H9 (cell line): ENCODE measurements around the gene HNMT. TPM values are rescaled to one million over a fixed set of nuclear protein-coding genes. Genes with fewer than 3 reads are reported as not detected.

Experiments
- DNase-seq: peaks from one replicate; pipeline ENCODE4 v3.0.0-alpha.2; 2017
- H2AFZ ChIP-seq: one replicate; pipeline ENCODE4 v1.6.1; 2013; ENCODE audit warnings: mild to moderate bottlenecking, low read length, control low read depth, moderate library complexity
- H2AK5ac ChIP-seq: 2 replicates; pipeline ENCODE4 v1.6.1; 2013; ENCODE audit warnings: low read length, control low read depth, mixed read lengths; ENCODE audit not compliant: insufficient read length
- H2BK120ac ChIP-seq: one replicate; pipeline ENCODE4 v1.6.1; 2013; ENCODE audit warnings: low read depth, mild to moderate bottlenecking, low read length, control low read depth, inconsistent platforms; ENCODE audit not compliant: poor library complexity, severe bottlenecking
- H2BK12ac ChIP-seq: 2 replicates; pipeline ENCODE4 v1.6.1; 2013; ENCODE audit warnings: low read length, control low read depth, mixed read lengths, low read depth; ENCODE audit not compliant: insufficient read length
- H2BK15ac ChIP-seq: 2 replicates; pipeline ENCODE4 v1.6.1; 2013; ENCODE audit warnings: low read depth, low read length, control low read depth
- H2BK20ac ChIP-seq: one replicate; pipeline ENCODE4 v1.6.1; 2013; ENCODE audit warnings: low read depth, mild to moderate bottlenecking, low read length, control low read depth, inconsistent platforms; ENCODE audit not compliant: poor library complexity, severe bottlenecking
- H2BK5ac ChIP-seq: 2 replicates; pipeline ENCODE4 v1.6.1; 2013; ENCODE audit warnings: low read length, control low read depth, mixed read lengths; ENCODE audit not compliant: insufficient read length
- H3K14ac ChIP-seq: 2 replicates; pipeline ENCODE4 v1.6.1; 2013; ENCODE audit warnings: low read length, control low read depth; ENCODE audit not compliant: insufficient read depth
- H3K18ac ChIP-seq: 2 replicates; pipeline ENCODE4 v1.6.1; 2013; ENCODE audit warnings: low read depth, mild to moderate bottlenecking, mixed read lengths, low read length, control low read depth; ENCODE audit not compliant: insufficient read length
- H3K23ac ChIP-seq: 2 replicates; pipeline ENCODE4 v1.6.1; 2013; ENCODE audit warnings: low read length, control low read depth, mixed read lengths, low read depth; ENCODE audit not compliant: insufficient read length
- H3K23me2 ChIP-seq: 2 replicates; pipeline ENCODE4 v1.6.1; 2013; ENCODE audit warnings: low read depth, mild to moderate bottlenecking, mixed read lengths, low read length, control low read depth; ENCODE audit not compliant: insufficient read length, poor library complexity, severe bottlenecking
- H3K27ac ChIP-seq: 2 replicates; pipeline ENCODE4 v1.5.1; 2013; ENCODE audit warnings: low read length, control low read depth, mixed read lengths, low read depth; ENCODE audit not compliant: insufficient read length
- H3K27me3 ChIP-seq: 2 replicates; pipeline ENCODE4 v1.6.1; 2013; ENCODE audit warnings: low read length, control low read depth, inconsistent platforms; ENCODE audit not compliant: insufficient read depth
- H3K4ac ChIP-seq: 2 replicates; pipeline ENCODE4 v1.6.1; 2013; ENCODE audit warnings: low read depth, mild to moderate bottlenecking, control low read depth, inconsistent platforms, low read length, moderate library complexity
- H3K4me1 ChIP-seq: 2 replicates; pipeline ENCODE4 v1.6.1; 2013; ENCODE audit warnings: low read length, control low read depth, inconsistent platforms; ENCODE audit not compliant: insufficient read depth
- H3K4me2 ChIP-seq: 2 replicates; pipeline ENCODE4 v1.6.1; 2013; ENCODE audit warnings: low read length, control low read depth, mixed read lengths; ENCODE audit not compliant: insufficient read length, insufficient read depth
- H3K56ac ChIP-seq: 2 replicates; pipeline ENCODE4 v1.6.1; 2013; ENCODE audit warnings: low read depth, mild to moderate bottlenecking, mixed read lengths, low read length, control low read depth; ENCODE audit not compliant: insufficient read length
- H3K79me1 ChIP-seq: 2 replicates; pipeline ENCODE4 v1.6.1; 2013; ENCODE audit warnings: low read depth, mild to moderate bottlenecking, moderate library complexity, low read length, control low read depth, inconsistent platforms; ENCODE audit not compliant: insufficient read depth, poor library complexity, severe bottlenecking
- H3K79me2 ChIP-seq: 2 replicates; pipeline ENCODE4 v1.6.1; 2013; ENCODE audit warnings: low read length, control low read depth, inconsistent platforms; ENCODE audit not compliant: insufficient read depth
- H3K9ac ChIP-seq: 2 replicates; pipeline ENCODE4 v1.6.1; 2013; ENCODE audit warnings: low read length, control low read depth, mixed read lengths; ENCODE audit not compliant: insufficient read length; ENCODE audit errors: extremely low read depth
- H3K9me3 ChIP-seq: one replicate; pipeline ENCODE4 v1.6.1; 2013; ENCODE audit warnings: low read depth, low read length, inconsistent platforms; ENCODE audit not compliant: control insufficient read depth
- H3T11ph ChIP-seq: one replicate; pipeline ENCODE4 v1.6.1; 2013; ENCODE audit warnings: mild to moderate bottlenecking, low read length, control low read depth, inconsistent platforms
- H4K20me1 ChIP-seq: one replicate; pipeline ENCODE4 v1.6.1; 2013; ENCODE audit not compliant: control insufficient read depth, insufficient read length, insufficient read depth
- H4K5ac ChIP-seq: 2 replicates; pipeline ENCODE4 v1.6.1; 2013; ENCODE audit warnings: low read depth, mild to moderate bottlenecking, mixed read lengths, low read length, control low read depth; ENCODE audit not compliant: insufficient read length
- H4K8ac ChIP-seq: replicated peaks from 2 replicates; pipeline ENCODE4 v1.6.1; 2013; ENCODE audit warnings: low read length, control low read depth, mixed read lengths, low read depth; ENCODE audit not compliant: insufficient read length
- H4K91ac ChIP-seq: 2 replicates; pipeline ENCODE4 v1.6.1; 2013; ENCODE audit warnings: low read depth, mild to moderate bottlenecking, moderate library complexity, mixed read lengths, low read length, control low read depth; ENCODE audit not compliant: insufficient read length
- H3K27ac Mint-ChIP-seq, 3 experiments: 2 replicates in 2 of 3; 3 replicates in 1 of 3; pipeline ENCODE4 v1.8.0; 2020 to 2021; ENCODE audit warnings: mixed read lengths in 3 of 3, mild to moderate bottlenecking in 1 of 3, moderate library complexity in 1 of 3
- H3K27me3 Mint-ChIP-seq: 2 replicates; pipeline ENCODE4 v1.8.0; 2021; ENCODE audit warnings: low read depth, mild to moderate bottlenecking, moderate library complexity, mixed read lengths
- H3K36me3 Mint-ChIP-seq, 3 experiments: 2 replicates in 2 of 3; 3 replicates in 1 of 3; pipeline ENCODE4 v1.8.0; 2020 to 2021; ENCODE audit warnings: low read depth in 3 of 3, mixed read lengths in 3 of 3; ENCODE audit not compliant: insufficient read depth in 1 of 3
- H3K4me1 Mint-ChIP-seq, 2 experiments: 2 replicates each; pipeline ENCODE4 v1.8.0; 2020; ENCODE audit warnings: mixed read lengths in 2 of 2
- H3K4me3 Mint-ChIP-seq, 2 experiments: 2 replicates in 1 of 2; 3 replicates in 1 of 2; pipeline ENCODE4 v1.8.0; 2020 to 2021; ENCODE audit warnings: mild to moderate bottlenecking in 2 of 2, mixed read lengths in 2 of 2, moderate library complexity in 1 of 2
- H3K9me3 Mint-ChIP-seq, 2 experiments: 2 replicates in 1 of 2; 3 replicates in 1 of 2; pipeline ENCODE4 v1.8.0; 2020; ENCODE audit warnings: mild to moderate bottlenecking in 2 of 2, mixed read lengths in 2 of 2, moderate library complexity in 1 of 2
- WGBS: extraction: QIAGEN DNeasy Blood & Tissue Kit; methylation state at CpG from one replicate; pipeline ENCODE4 v1.1.7; 2013; ENCODE audit warnings: missing lambda C conversion rate, low lambda C conversion rate, mixed read lengths; ENCODE audit not compliant: insufficient read length; ENCODE audit errors: extremely low coverage; 5-methylcytosine and 5-hydroxymethylcytosine counted together
- total RNA-seq: library from RNA; stranded (reverse); gene quantifications from 2 replicates; pipeline ENCODE4 v1.2.1, GENCODE V29; 2021
- TF ChIP-seq, protein P1 (sequence below): fragments of 200-600 bp; sonication (generic); conservative IDR thresholded peaks from 3 replicates; pipeline ENCODE4 v1.8.0; 2021; ENCODE audit warnings: antibody characterized with exemption, mild to moderate bottlenecking

The HNMT gene
- total RNA-seq, 1 experiment from 2014 or later = 1.3 TPM

DNA sequence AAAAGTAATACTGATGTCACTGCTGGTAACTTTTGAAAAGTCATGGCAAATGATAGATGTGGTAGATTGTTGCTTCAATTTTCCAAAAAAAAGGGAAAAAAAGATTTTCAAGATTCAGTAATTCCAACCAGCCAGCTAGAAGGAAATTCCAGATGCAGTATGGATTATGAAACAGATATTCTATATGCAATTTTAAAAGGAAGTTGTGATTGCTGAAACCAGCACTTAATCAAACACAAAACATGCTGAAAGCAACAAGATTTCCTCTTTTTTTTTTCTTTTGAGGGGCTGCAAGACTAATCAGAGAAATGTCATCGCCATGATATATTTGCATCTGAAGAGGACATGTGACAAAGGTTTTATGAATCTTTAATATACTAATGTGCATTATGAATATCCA is 5.1 kb upstream of the HNMT start:
- H3K27me3 Mint-ChIP-seq = no peaks in the 10 kb centered on the region
- no peaks in the 10 kb centered on the region; a peak in 1 of 5 replicates for H3K9me3 Mint-ChIP-seq

More for the DNA sequence above, 5.1 kb upstream of the HNMT start:
- no peak for DNase-seq
- Histone ChIP-seq H3K14ac (no peak overlapping the region), H3K4ac (no peak overlapping the region), H3K27ac (no peak overlapping the region), H3K9me3 (no peaks in the 10 kb centered on the region), H2BK20ac (no peak overlapping the region), H3K23ac (no peak overlapping the region), H2AK5ac (no peak overlapping the region), H3K27me3 (no peaks in the 10 kb centered on the region), H3K56ac (no peak overlapping the region), H2BK120ac (no peak overlapping the region), H3T11ph (no peak overlapping the region), H3K4me1 (peaks cover 7% of the 10 kb centered on the region), H4K8ac (no peak overlapping the region), H2BK15ac (no peak overlapping the region), H4K5ac (no peak overlapping the region), H3K23me2 (no peaks in the 10 kb centered on the region), H3K9ac (no peak overlapping the region), H2BK12ac (no peak overlapping the region), H3K79me2 (no peaks in the 10 kb centered on the region), H4K20me1 (no peaks in the 10 kb centered on the region), H3K4me2 (no peak overlapping the region), H3K18ac (no peak overlapping the region), H4K91ac (no peak overlapping the region), H2BK5ac (no peak overlapping the region), H2AFZ (no peak overlapping the region), H3K79me1 (no peaks in the 10 kb centered on the region)
- Mint-ChIP-seq H3K27ac (no peak overlapping the region), H3K4me1 (peaks cover 16 to 20% of the 10 kb centered on the region in 2 experiments), H3K4me3 (no peak overlapping the region), H3K36me3 (no peaks in the 10 kb centered on the region)
- no CpG with 5 or more reads among the region's 1 CpG for WGBS
- TF ChIP-seq, protein P1, sequence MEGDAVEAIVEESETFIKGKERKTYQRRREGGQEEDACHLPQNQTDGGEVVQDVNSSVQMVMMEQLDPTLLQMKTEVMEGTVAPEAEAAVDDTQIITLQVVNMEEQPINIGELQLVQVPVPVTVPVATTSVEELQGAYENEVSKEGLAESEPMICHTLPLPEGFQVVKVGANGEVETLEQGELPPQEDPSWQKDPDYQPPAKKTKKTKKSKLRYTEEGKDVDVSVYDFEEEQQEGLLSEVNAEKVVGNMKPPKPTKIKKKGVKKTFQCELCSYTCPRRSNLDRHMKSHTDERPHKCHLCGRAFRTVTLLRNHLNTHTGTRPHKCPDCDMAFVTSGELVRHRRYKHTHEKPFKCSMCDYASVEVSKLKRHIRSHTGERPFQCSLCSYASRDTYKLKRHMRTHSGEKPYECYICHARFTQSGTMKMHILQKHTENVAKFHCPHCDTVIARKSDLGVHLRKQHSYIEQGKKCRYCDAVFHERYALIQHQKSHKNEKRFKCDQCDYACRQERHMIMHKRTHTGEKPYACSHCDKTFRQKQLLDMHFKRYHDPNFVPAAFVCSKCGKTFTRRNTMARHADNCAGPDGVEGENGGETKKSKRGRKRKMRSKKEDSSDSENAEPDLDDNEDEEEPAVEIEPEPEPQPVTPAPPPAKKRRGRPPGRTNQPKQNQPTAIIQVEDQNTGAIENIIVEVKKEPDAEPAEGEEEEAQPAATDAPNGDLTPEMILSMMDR = no peak
